Measurements from ENCODE around the gene C1QTNF6. TPM values are rescaled to one million over a fixed set of nuclear protein-coding genes. Genes with fewer than 3 reads are reported as not detected.

The C1QTNF6 gene
- total and polyA plus RNA-seq, 2 of the 8 experiments (the other 6 are each of a cell fraction or from before 2014, with no cell fraction given): 3.1 to 6.5 TPM

DNA sequence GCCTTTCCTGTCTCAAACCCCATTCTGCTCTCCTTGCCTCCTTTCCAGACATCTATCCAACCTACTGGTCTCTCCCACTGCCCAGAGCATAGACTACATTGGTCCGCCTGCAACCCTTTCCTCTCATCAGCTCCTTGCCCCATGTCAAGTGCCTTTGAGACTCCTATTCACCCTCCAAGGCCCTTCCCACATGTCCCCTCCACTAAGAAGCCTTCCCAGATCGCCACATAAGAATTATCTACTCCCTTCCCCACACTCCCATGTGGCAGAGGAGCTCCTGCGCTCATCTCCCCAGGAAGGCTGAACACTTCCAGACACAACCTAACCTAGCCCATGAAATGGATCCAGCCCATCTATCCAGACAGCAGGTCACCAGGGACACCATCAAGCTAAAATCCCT, 10.3 kb downstream of the C1QTNF6 start:
- H2BK20ac ChIP-seq (ENCODE audit: low read length): no peak overlapping the region
- no peaks in the 10 kb centered on the region for H3K23me2 ChIP-seq (ENCODE audit: low read depth, low read length)
- no peak overlapping the region for H3K14ac ChIP-seq (ENCODE audit: insufficient read length)
- TF ChIP-seq SUZ12 (IDR thresholded peaks at IDR 0.05; ENCODE audit: low read length) (no peak), RAD21 (IDR thresholded peaks at IDR 0.05 in 1 of 2, conservative IDR thresholded peaks at IDR 0.05 in 1 of 2; ENCODE audit: low read depth in 2 of 2, low read length in 2 of 2) (no peak), SP1 (IDR thresholded peaks at IDR 0.05; ENCODE audit: low read depth, low read length) (no peak), ASH2L (IDR thresholded peaks at IDR 0.05; ENCODE audit: low read length) (no peak), EP300 (IDR thresholded peaks at IDR 0.05; ENCODE audit: borderline replicate concordance in 1 of 2, low read depth in 2 of 2, low read length in 2 of 2) (no peak)
- TF ChIP-seq, protein P1, sequence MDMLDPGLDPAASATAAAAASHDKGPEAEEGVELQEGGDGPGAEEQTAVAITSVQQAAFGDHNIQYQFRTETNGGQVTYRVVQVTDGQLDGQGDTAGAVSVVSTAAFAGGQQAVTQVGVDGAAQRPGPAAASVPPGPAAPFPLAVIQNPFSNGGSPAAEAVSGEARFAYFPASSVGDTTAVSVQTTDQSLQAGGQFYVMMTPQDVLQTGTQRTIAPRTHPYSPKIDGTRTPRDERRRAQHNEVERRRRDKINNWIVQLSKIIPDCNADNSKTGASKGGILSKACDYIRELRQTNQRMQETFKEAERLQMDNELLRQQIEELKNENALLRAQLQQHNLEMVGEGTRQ (IDR thresholded peaks at IDR 0.05; ENCODE audit: low read length): no peak
- TF ChIP-seq, protein P2, sequence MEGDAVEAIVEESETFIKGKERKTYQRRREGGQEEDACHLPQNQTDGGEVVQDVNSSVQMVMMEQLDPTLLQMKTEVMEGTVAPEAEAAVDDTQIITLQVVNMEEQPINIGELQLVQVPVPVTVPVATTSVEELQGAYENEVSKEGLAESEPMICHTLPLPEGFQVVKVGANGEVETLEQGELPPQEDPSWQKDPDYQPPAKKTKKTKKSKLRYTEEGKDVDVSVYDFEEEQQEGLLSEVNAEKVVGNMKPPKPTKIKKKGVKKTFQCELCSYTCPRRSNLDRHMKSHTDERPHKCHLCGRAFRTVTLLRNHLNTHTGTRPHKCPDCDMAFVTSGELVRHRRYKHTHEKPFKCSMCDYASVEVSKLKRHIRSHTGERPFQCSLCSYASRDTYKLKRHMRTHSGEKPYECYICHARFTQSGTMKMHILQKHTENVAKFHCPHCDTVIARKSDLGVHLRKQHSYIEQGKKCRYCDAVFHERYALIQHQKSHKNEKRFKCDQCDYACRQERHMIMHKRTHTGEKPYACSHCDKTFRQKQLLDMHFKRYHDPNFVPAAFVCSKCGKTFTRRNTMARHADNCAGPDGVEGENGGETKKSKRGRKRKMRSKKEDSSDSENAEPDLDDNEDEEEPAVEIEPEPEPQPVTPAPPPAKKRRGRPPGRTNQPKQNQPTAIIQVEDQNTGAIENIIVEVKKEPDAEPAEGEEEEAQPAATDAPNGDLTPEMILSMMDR (IDR thresholded peaks at IDR 0.05; ENCODE audit: control extremely low read depth in 1 of 3, insufficient read depth in 1 of 3, low read depth in 1 of 3, low read length in 3 of 3): no peak
- H3K36me3 ChIP-seq (ENCODE audit: control insufficient read depth in 2 of 4, insufficient read depth in 4 of 4, low read length in 3 of 4): no peaks in the 10 kb centered on the region
- H3K79me2 ChIP-seq (ENCODE audit: control insufficient read depth in 1 of 2, insufficient read depth in 2 of 2, low read length in 2 of 2): no peaks in the 10 kb centered on the region
- WGBS, 2 experiments (ENCODE audit: extremely low coverage in 1 of 2, insufficient coverage in 1 of 2, insufficient read length in 1 of 2, insufficient replicate concordance in 2 of 2, low coverage in 1 of 2, low lambda C conversion rate in 2 of 2, missing lambda C conversion rate in 1 of 2): 90% methylated on average over 3 of the region's 3 CpGs; no CpG with 5 or more reads in 1 of the 2 experiments
- no peaks in the 10 kb centered on the region for H3K9me3 ChIP-seq (ENCODE audit: insufficient read depth in 2 of 2, low read depth in 1 of 2, low read length in 1 of 2)
- H3K23ac ChIP-seq (ENCODE audit: insufficient read length): no peak overlapping the region
- ChIA-PET CTCF (ENCODE audit: partially characterized antibody) (interaction anchor here (0.5 to 4.5 kb wide), 7 partner anchors 12 to 107 kb away, joined by 3 to 25 read pairs (median 4); no protein-coding TSS in a partner anchor), POLR2A (ENCODE audit: partially characterized antibody) (interaction anchor here (1.1 to 1.7 kb wide), 2 partner anchors 10 to 20 kb away, joined by 3 to 4 read pairs; partner anchors contain the start of gene C1QTNF6)
- H4K91ac ChIP-seq (replicated peaks; ENCODE audit: insufficient read length, low read length): no peak overlapping the region
- no peak overlapping the region for H2BK12ac ChIP-seq (ENCODE audit: low read depth, low read length)
- peaks cover 0 to under 1% (median 0%) of the 10 kb centered on the region in 4 experiments; a peak in 2 of 7 replicates for H3K4me1 ChIP-seq (replicated peaks in 1 of 4; ENCODE audit: control insufficient read depth in 3 of 4, insufficient read depth in 4 of 4, low read length in 3 of 4)
- H3K79me1 ChIP-seq (ENCODE audit: low read depth, low read length): no peaks in the 10 kb centered on the region
- H3K27me3 ChIP-seq (replicated peaks in 1 of 4; ENCODE audit: control insufficient read depth in 3 of 4, extremely low read depth in 1 of 4, insufficient read depth in 3 of 4, low read length in 3 of 4): no peaks in the 10 kb centered on the region; a peak in 2 of 7 replicates
- H3K27ac ChIP-seq (ENCODE audit: low read depth, low read length): no peak overlapping the region
- FAIRE-seq (no peak), DNase-seq (ENCODE audit: low read depth in 1 of 2, low spot score in 2 of 2) (no peak)
- H3K4me2 ChIP-seq (ENCODE audit: insufficient read depth in 1 of 2, low read depth in 2 of 2, low read length in 2 of 2): no peak overlapping the region
- no peaks in the 10 kb centered on the region for H4K20me1 ChIP-seq (replicated peaks in 1 of 2; ENCODE audit: control insufficient read depth in 1 of 2, insufficient read depth in 2 of 2, low read length in 2 of 2)
- H2BK5ac ChIP-seq (ENCODE audit: low read depth, low read length): no peak overlapping the region
- no peak overlapping the region for H2AFZ ChIP-seq (ENCODE audit: low read length)
- H4K8ac ChIP-seq (ENCODE audit: extremely low read depth, insufficient read depth, low read length): no peak overlapping the region
- no peak overlapping the region for H3K9ac ChIP-seq (replicated peaks in 1 of 4; ENCODE audit: extremely low read depth in 1 of 4, low read depth in 3 of 4, low read length in 3 of 4)
- no peak overlapping the region for H2AK5ac ChIP-seq (ENCODE audit: low read depth, low read length)
- H4K5ac ChIP-seq (ENCODE audit: insufficient read length, low read depth, low read length): no peak overlapping the region
- H2BK120ac ChIP-seq (replicated peaks; ENCODE audit: low read depth, low read length): no peak overlapping the region
- peak overlapping the region; percentile 32 for H3K4ac ChIP-seq (replicated peaks; ENCODE audit: insufficient read length, low read depth, low read length)
- 0 out of 2 replicates have a peak overlapping the region, but pooled peaks have one; percentile 61 for H2BK15ac ChIP-seq (ENCODE audit: low read length)
- no peak overlapping the region for H3K4me3 ChIP-seq (ENCODE audit: extremely low read depth in 1 of 4, insufficient read depth in 2 of 4, low read depth in 3 of 4, low read length in 4 of 4)
- no peak overlapping the region for H3K56ac ChIP-seq (replicated peaks; ENCODE audit: insufficient read length, low read depth, low read length)
- no peak overlapping the region for H3K18ac ChIP-seq (ENCODE audit: extremely low read depth, low read length)

Measured in H1 (cell line).